ENCODE data around the gene CD2BP2.

Gene CD2BP2

DNA sequence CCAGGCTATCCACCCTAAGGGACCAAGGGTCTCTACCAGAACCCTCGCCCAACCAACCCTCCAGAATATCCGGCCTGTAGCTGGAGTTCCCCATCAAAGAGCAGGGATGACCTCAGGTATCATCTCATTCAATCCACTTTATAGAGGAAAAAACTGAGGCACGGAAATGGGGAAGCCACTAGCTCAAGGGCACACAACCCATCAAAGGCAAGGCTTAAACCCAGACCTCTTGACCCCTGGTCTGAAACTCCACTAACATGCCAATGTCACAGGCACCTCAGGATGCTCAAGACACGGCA, 13.6 kb upstream of the CD2BP2 start:
- TF ChIP-seq, protein P1, sequence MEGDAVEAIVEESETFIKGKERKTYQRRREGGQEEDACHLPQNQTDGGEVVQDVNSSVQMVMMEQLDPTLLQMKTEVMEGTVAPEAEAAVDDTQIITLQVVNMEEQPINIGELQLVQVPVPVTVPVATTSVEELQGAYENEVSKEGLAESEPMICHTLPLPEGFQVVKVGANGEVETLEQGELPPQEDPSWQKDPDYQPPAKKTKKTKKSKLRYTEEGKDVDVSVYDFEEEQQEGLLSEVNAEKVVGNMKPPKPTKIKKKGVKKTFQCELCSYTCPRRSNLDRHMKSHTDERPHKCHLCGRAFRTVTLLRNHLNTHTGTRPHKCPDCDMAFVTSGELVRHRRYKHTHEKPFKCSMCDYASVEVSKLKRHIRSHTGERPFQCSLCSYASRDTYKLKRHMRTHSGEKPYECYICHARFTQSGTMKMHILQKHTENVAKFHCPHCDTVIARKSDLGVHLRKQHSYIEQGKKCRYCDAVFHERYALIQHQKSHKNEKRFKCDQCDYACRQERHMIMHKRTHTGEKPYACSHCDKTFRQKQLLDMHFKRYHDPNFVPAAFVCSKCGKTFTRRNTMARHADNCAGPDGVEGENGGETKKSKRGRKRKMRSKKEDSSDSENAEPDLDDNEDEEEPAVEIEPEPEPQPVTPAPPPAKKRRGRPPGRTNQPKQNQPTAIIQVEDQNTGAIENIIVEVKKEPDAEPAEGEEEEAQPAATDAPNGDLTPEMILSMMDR (IDR thresholded peaks at IDR 0.05; ENCODE audit: control insufficient read depth, insufficient read depth, low read depth, low read length, missing control alignments) = no peak

DNA sequence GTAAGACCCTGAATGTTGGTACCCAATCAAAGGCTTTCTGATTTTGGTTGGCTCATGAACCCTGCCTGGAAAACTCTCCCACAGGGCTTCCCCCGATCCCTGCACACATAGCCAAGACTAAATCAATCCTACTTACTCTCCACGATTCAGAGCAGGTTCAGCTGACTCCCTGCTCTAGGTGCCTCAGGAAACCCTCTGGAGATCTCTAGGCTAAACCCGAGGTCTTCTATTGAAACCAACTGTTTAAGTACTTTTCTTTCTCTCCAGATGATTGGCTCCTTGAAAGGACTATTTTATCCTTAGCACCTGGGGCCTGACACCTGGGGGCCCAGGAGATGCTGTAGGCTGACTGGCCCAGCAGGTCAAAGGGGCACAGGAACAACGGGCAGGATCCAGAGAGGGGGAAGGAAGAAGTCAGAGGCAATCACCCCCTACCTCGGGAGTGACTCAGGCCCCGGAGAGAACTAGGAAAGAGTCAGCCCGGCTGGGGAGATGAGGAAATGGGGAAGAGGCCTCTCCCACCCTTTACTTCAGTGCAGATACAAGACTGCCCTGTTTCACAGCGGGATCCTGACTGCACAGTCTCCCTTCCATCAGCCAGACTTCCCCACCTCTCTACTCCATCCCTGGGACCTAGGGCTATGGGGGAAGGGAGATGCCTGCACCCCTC, 13.1 kb upstream of the CD2BP2 start:
- peak overlapping the region; percentile 86 for H3K4me3 ChIP-seq (ENCODE audit: control insufficient read depth, low read depth, low read length)
- TF ChIP-seq, protein P1 (IDR thresholded peaks at IDR 0.05; ENCODE audit: control insufficient read depth, insufficient read depth, low read depth, low read length, missing control alignments) = no peak
- DNase-seq (ENCODE audit: low read depth) = no peak

More for the DNA sequence above, 13.6 kb upstream of the CD2BP2 start:
- no peak for DNase-seq (ENCODE audit: low read depth)
- H3K4me3 ChIP-seq (ENCODE audit: control insufficient read depth, low read depth, low read length) = peak overlapping the region; percentile 86

DNA sequence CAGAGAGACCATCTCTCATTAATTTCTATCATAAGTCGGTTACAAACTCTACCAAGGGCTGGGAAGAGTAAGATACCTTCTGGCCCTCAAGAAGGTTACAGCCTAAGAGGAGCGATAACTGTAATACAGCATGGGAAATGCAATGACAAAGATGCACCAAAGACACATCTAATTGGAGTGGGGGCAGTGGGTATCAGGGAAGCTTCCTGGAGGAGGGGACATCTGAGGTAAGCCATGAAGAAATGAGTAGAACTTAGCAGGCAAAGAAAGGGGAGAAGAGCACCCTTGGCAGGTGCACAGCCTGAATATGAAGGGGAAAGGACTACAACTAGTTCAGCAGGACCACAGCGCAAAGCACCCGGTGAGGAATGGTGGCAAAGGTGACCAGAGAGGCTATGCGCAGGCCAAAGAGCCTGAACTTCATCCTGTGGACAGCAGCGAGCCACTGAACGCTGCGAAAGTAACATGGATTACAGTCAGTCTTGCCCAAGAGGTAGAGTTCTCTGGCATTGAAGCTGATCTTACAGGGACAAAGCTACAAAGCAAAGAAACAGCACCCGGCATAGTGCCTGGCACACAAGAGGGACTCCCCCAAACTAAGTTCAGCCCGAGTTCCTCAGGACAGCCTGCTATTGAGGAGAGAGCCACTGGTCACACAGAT, 12.4 kb upstream of the CD2BP2 start:
- H3K4me3 ChIP-seq (ENCODE audit: control insufficient read depth, low read depth, low read length) = peak overlapping the region; percentile 86

DNA sequence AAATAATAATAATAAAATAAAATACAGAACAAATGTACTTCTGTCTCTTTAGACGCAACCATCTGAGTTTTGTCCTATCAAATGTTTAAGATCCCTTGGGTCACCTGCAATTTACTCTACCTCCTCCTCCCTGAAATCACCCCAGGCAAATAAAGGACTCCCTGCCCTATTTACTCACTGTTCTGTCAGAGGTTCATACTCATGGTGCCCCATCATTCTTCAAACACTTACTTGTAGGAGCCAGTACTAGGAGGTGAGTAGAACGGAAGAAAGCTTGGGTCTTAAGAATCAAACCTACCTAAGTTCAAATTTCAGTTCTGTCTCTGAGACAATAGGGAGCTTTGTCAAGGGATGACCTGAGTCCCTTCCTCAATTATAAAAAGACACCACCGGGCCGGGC, 11.4 kb upstream of the CD2BP2 start:
- DNase-seq (ENCODE audit: low read depth) = no peak
- no peak overlapping the region for H3K4me3 ChIP-seq (ENCODE audit: control insufficient read depth, low read depth, low read length)
- TF ChIP-seq, protein P1 (IDR thresholded peaks at IDR 0.05; ENCODE audit: control insufficient read depth, insufficient read depth, low read depth, low read length, missing control alignments) = no peak

More for the DNA sequence above, 12.4 kb upstream of the CD2BP2 start:
- TF ChIP-seq, protein P1 (IDR thresholded peaks at IDR 0.05; ENCODE audit: control insufficient read depth, insufficient read depth, low read depth, low read length, missing control alignments) = no peak
- no peak for DNase-seq (ENCODE audit: low read depth)

DNA sequence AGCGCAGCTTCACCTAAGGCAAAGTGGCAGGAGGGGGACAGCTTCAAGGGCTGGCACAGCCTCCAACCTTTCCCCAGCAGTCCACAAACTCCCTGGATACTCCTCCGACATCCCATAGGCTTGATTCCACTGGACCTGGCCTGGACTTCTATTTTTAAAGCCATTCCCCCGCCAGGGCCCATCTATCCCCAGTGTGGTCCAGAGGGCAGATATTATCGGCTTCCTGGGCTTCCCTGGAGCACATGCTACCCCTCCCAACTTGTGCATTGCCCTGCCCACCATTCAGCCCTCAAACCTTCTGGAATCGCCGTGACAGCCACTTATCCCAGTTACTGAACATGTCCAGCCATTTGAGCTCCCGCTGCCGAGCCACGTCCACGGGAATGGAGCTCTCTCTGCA, 10.1 kb upstream of the CD2BP2 start:
- DNase-seq (ENCODE audit: low read depth) = no peak
- H3K4me3 ChIP-seq (ENCODE audit: control insufficient read depth, low read depth, low read length) = no peak overlapping the region
- TF ChIP-seq, protein P1 (IDR thresholded peaks at IDR 0.05; ENCODE audit: control insufficient read depth, insufficient read depth, low read depth, low read length, missing control alignments) = no peak

DNA sequence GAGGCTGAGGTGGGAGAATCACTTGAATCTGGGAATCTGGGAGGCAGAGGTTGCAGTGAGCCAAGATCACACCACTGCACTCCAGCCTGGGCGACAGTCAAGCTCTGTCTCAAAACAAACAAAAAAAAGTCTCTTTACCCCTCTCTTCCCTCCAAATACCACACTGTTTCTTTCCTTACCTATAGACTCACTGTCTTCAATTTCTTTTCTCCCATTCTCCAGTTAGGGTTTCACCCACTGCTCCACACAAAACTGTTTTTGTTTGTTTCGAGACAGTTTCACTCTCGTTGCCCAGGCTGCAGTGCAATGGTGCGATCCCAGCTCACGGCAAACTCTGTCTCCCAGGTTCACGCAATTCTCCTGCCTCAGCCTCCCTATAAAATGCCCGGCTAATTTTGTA, 6.1 kb upstream of the CD2BP2 start:
- TF ChIP-seq, protein P1 (IDR thresholded peaks at IDR 0.05; ENCODE audit: control insufficient read depth, insufficient read depth, low read depth, low read length, missing control alignments) = no peak
- no peak overlapping the region for H3K4me3 ChIP-seq (ENCODE audit: control insufficient read depth, low read depth, low read length)
- no peak for DNase-seq (ENCODE audit: low read depth)

All from AG09309 (cell line).